ENCODE results near the gene DNAJC1. TPM values are rescaled to one million over a fixed set of nuclear protein-coding genes. Genes with fewer than 3 reads are reported as not detected.

The DNAJC1 gene
- total and polyA plus RNA-seq, 10 of the 15 experiments (the other 5 are each of a cell fraction or from before 2014, with no cell fraction given) = 2.5 to 39.3 (median 20.4) TPM

GRCh38 chr10:21758239-21758638, 245.3 kb downstream of the DNAJC1 start:
- no TSS peak for BruUV-seq (replicated peaks)
- WGBS (ENCODE audit: insufficient coverage, insufficient replicate concordance, low lambda C conversion rate, missing lambda C conversion rate) = over 99% methylated on average over 14 of the region's 14 CpGs
- SMC1A ChIA-PET (ENCODE audit: uncharacterized antibody, unreplicated experiment) = interaction anchor here (0.9 kb wide), 1 partner anchor 195 kb away, joined by 3 read pairs; no protein-coding TSS in a partner anchor
- H4K20me1 ChIP-seq (ENCODE audit: control insufficient read depth, insufficient read depth) = no peaks in the 10 kb centered on the region
- H3K79me2 ChIP-seq (ENCODE audit: control insufficient read depth, insufficient read depth, low read length) = no peaks in the 10 kb centered on the region
- H3K4me3 ChIP-seq = no peak overlapping the region
- no peak overlapping the region for H3K27ac ChIP-seq (ENCODE audit: control insufficient read depth, insufficient read depth)
- no peak for TF ChIP-seq FOXK2 (IDR thresholded peaks at IDR 0.05)
- no peak for TF ChIP-seq MTA2 (IDR thresholded peaks at IDR 0.05; ENCODE audit: low read depth)
- no peak for TF ChIP-seq NFXL1 (IDR thresholded peaks at IDR 0.05; ENCODE audit: borderline replicate concordance)
- TF ChIP-seq TCF7 (IDR thresholded peaks at IDR 0.05; ENCODE audit: borderline replicate concordance) = no peak
- no peak for TF ChIP-seq RFX5 (IDR thresholded peaks at IDR 0.05; ENCODE audit: low read depth, low read length)
- no peak for TF ChIP-seq FOXM1 (IDR thresholded peaks at IDR 0.05; ENCODE audit: low read depth, low read length)
- TF ChIP-seq SIX5 (IDR thresholded peaks at IDR 0.05; ENCODE audit: low read depth, low read length, severe bottlenecking) = no peak
- TF ChIP-seq JUNB (IDR thresholded peaks at IDR 0.05) = no peak
- TF ChIP-seq IKZF1 (conservative IDR thresholded peaks at IDR 0.05) = no peak
- no peak for TF ChIP-seq PAX5 (IDR thresholded peaks at IDR 0.05; ENCODE audit: borderline replicate concordance, low read depth, low read length)
- no peak for TF ChIP-seq EED (IDR thresholded peaks at IDR 0.05; ENCODE audit: low read depth)
- no peak for TF ChIP-seq PRDM15 (CRISPR knock-in tag; IDR thresholded peaks at IDR 0.05)
- no peak for TF ChIP-seq CUX1 (IDR thresholded peaks at IDR 0.05; ENCODE audit: insufficient replicate concordance, low read depth, low read length)
- FAIRE-seq (no peak), ATAC-seq (no peak), DNase-seq (ENCODE audit: low read depth, low spot score) (no peak)
- H2AFZ ChIP-seq (ENCODE audit: control insufficient read depth, low read depth, low read length) = no peak overlapping the region
- in situ Hi-C loops (cut with MboI) (no loop called here), intact Hi-C loops (cut with micrococcal nuclease; ENCODE audit: unreplicated experiment) (no loop called here)
- H3K36me3 ChIP-seq (ENCODE audit: control insufficient read depth in 2 of 2, insufficient read depth in 2 of 2, low read length in 1 of 2) = no peaks in the 10 kb centered on the region; a peak in 4 of 4 replicates
- H3K4me2 ChIP-seq (ENCODE audit: control insufficient read depth, insufficient read depth) = no peak overlapping the region
- CTCF ChIA-PET = no interaction called here
- no peaks in the 10 kb centered on the region for H3K9me3 ChIP-seq (replicated peaks; ENCODE audit: control insufficient read depth, insufficient read depth, low read length)
- no peak overlapping the region for H3K9ac ChIP-seq (ENCODE audit: control insufficient read depth, insufficient read depth, low read length)
- no peaks in the 10 kb centered on the region for H3K27me3 ChIP-seq (replicated peaks in 1 of 2; ENCODE audit: control insufficient read depth in 2 of 2, insufficient read depth in 2 of 2, low read length in 1 of 2)
- POLR2A ChIA-PET = no interaction called here
- H3K4me1 ChIP-seq (ENCODE audit: control insufficient read depth, insufficient read depth, low read length) = no peaks in the 10 kb centered on the region
- RAD21 ChIA-PET (ENCODE audit: unreplicated experiment) = no interaction called here

All from GM12878 (cell line).